Neural cell (in vitro differentiated cells): ENCODE results near the gene CEP126. TPM values are rescaled to one million over a fixed set of nuclear protein-coding genes. Genes with fewer than 3 reads are reported as not detected.

Experiments used
- H2AFZ ChIP-seq: fragments of 200-600, 300-800 bp; sonication (generic), shearing (Covaris generic); 2 replicates; pipeline ENCODE4 v1.6.0; 2014; ENCODE audit warnings: low read depth, mild to moderate bottlenecking, antibody characterized with exemption, low read length, moderate library complexity
- H3F3A ChIP-seq: fragments of 200-600 bp; shearing (Covaris generic); 2 replicates; pipeline ENCODE4 v1.6.1; 2016; ENCODE audit warnings: mild to moderate bottlenecking, moderate library complexity, mixed read lengths, antibody characterized with exemption, low read length; ENCODE audit not compliant: insufficient read depth, poor library complexity, severe bottlenecking
- H3K27ac ChIP-seq: fragments of 200-600, 300-800 bp; sonication (generic), shearing (Covaris generic); 2 replicates; pipeline ENCODE4 v1.5.1; 2014; ENCODE audit warnings: mild to moderate bottlenecking, low read length, moderate library complexity
- H3K27me3 ChIP-seq: fragments of 300-800, 200-600 bp; sonication (generic), shearing (Covaris generic); 2 replicates; pipeline ENCODE4 v1.6.0; 2014; ENCODE audit warnings: mild to moderate bottlenecking, low read depth, low read length, moderate library complexity; ENCODE audit not compliant: insufficient read depth
- H3K36me3 ChIP-seq: fragments of 300-800, 200-600 bp; sonication (generic), shearing (Covaris generic); 2 replicates; pipeline ENCODE4 v1.5.1; 2014; ENCODE audit warnings: mild to moderate bottlenecking, antibody characterized with exemption, low read length, moderate library complexity; ENCODE audit not compliant: insufficient read depth
- H3K4me2 ChIP-seq: fragments of 300-800, 200-600 bp; sonication (generic), shearing (Covaris generic); 2 replicates; pipeline ENCODE4 v1.6.0; 2014; ENCODE audit warnings: mild to moderate bottlenecking, low read length
- H3K4me3 ChIP-seq: fragments of 300-800, 200-600 bp; sonication (generic), shearing (Covaris generic); 2 replicates; pipeline ENCODE4 v1.5.1; 2014; ENCODE audit warnings: mild to moderate bottlenecking, low read length, moderate library complexity
- H3K79me2 ChIP-seq: fragments of 200-600 bp; shearing (Covaris generic); replicated peaks from 2 replicates; pipeline ENCODE4 v1.6.0; 2014; ENCODE audit warnings: mild to moderate bottlenecking, low read length, moderate library complexity; ENCODE audit not compliant: insufficient read depth
- H3K9ac ChIP-seq: fragments of 300-800, 200-600 bp; sonication (generic), shearing (Covaris generic); 2 replicates; pipeline ENCODE4 v1.6.1; 2016; ENCODE audit warnings: mild to moderate bottlenecking, low read length, mixed read lengths
- H3K9me2 ChIP-seq: fragments of 200-600 bp; shearing (Covaris generic); 2 replicates; pipeline ENCODE4 v1.6.1; 2016; ENCODE audit warnings: mild to moderate bottlenecking, low read length, mixed read lengths; ENCODE audit not compliant: insufficient read depth
- H3K9me3 ChIP-seq: fragments of 200-600, 300-800 bp; sonication (generic), shearing (Covaris generic); 2 replicates; pipeline ENCODE4 v1.6.1; 2016; ENCODE audit warnings: mild to moderate bottlenecking, mixed run types, low read length, moderate library complexity, mixed read lengths
- H4K20me1 ChIP-seq: fragments of 200-600 bp; shearing (Covaris generic); 2 replicates; pipeline ENCODE4 v1.6.1; 2016; ENCODE audit warnings: mild to moderate bottlenecking, mixed run types; ENCODE audit not compliant: insufficient read depth
- CTCF ChIP-seq: fragments of 450-650 bp; IDR thresholded peaks from 2 replicates; pipeline ENCODE4 v1.5.1; 2014; ENCODE audit warnings: antibody characterized with exemption, mild to moderate bottlenecking, moderate library complexity; ENCODE audit not compliant: poor library complexity, severe bottlenecking
- EP300 ChIP-seq: fragments of 450-650 bp; conservative IDR thresholded peaks from 2 replicates; pipeline ENCODE4 v1.6.1; 2014; ENCODE audit warnings: antibody characterized with exemption, mild to moderate bottlenecking, moderate library complexity; ENCODE audit not compliant: poor library complexity, severe bottlenecking
- EZH2 ChIP-seq: fragments of 200-600, 300-800 bp; shearing (Covaris generic), sonication (generic); IDR thresholded peaks from 2 replicates; pipeline ENCODE4 v1.6.1; 2014; ENCODE audit warnings: antibody characterized with exemption, low read length, borderline replicate concordance, mild to moderate bottlenecking; ENCODE audit not compliant: insufficient read depth, poor library complexity, severe bottlenecking
- MXI1 ChIP-seq: fragments of 450-650 bp; conservative IDR thresholded peaks from 2 replicates; pipeline ENCODE4 v1.6.1; 2014; ENCODE audit warnings: antibody characterized with exemption, mild to moderate bottlenecking; ENCODE audit not compliant: poor library complexity, severe bottlenecking
- POLR2AphosphoS5 ChIP-seq: IDR thresholded peaks from 2 replicates; pipeline ENCODE4 v1.6.1; 2012
- RAD21 ChIP-seq: fragments of 450-650 bp; conservative IDR thresholded peaks from 2 replicates; pipeline ENCODE4 v1.6.1; 2014; ENCODE audit warnings: antibody characterized with exemption, mild to moderate bottlenecking, moderate library complexity
- REST ChIP-seq: IDR thresholded peaks from 2 replicates; pipeline ENCODE4 v1.6.1; 2012; ENCODE audit warnings: borderline replicate concordance
- SMC3 ChIP-seq: fragments of 450-650 bp; conservative IDR thresholded peaks from 2 replicates; pipeline ENCODE4 v1.6.1; 2014; ENCODE audit warnings: antibody characterized with exemption, mild to moderate bottlenecking, moderate library complexity; ENCODE audit not compliant: poor library complexity
- TAF1 ChIP-seq: IDR thresholded peaks from 2 replicates; pipeline ENCODE4 v1.6.1; 2012; ENCODE audit warnings: low read depth
- polyA plus RNA-seq: library from polyadenylated mRNA; depleted of rRNA; stranded (reverse); fragments of >200 nt; gene quantifications from 2 replicates; pipeline ENCODE4 v1.2.3, GENCODE V29; 2014

Gene CEP126
- polyA plus RNA-seq, 1 donor from 2014 or later: 1.8 TPM

GRCh38 chr11:101914341-101914737 lies 471 bp upstream of the CEP126 start:
- Histone ChIP-seq H3K36me3 (no peaks in the 10 kb centered on the region), H3K9me3 (no peaks in the 10 kb centered on the region), H3K4me2 (peak overlapping the region; percentile 53), H3K27me3 (no peaks in the 10 kb centered on the region), H2AFZ (peak overlapping the region; percentile 25), H3K9me2 (no peaks in the 10 kb centered on the region), H4K20me1 (no peaks in the 10 kb centered on the region), H3K9ac (peak overlapping the region; percentile 69), H3F3A (no peaks in the 10 kb centered on the region), H3K79me2 (no peaks in the 10 kb centered on the region), H3K27ac (peak overlapping the region; percentile 54), H3K4me3 (peak overlapping the region; percentile 81)
- TF ChIP-seq MXI1 (no peak), POLR2AphosphoS5 (no peak), SMC3 (no peak), TAF1 (no peak), EZH2 (no peak), CTCF (no peak), RAD21 (no peak), REST (no peak), EP300 (no peak)

- Histone ChIP-seq H3K79me2 (no peaks in the 10 kb centered on the region), H3K27ac (no peak overlapping the region), H3K36me3 (no peaks in the 10 kb centered on the region), H3K9ac (peak overlapping the region; percentile 69), H3F3A (no peaks in the 10 kb centered on the region), H3K4me3 (peak overlapping the region; percentile 81), H3K9me2 (no peaks in the 10 kb centered on the region), H3K4me2 (peak overlapping the region; percentile 49), H3K9me3 (no peaks in the 10 kb centered on the region), H3K27me3 (no peaks in the 10 kb centered on the region), H2AFZ (no peak overlapping the region), H4K20me1 (no peaks in the 10 kb centered on the region)
- TF ChIP-seq EZH2: no peak
- TF ChIP-seq SMC3: no peak
- TF ChIP-seq REST: no peak
- no peak for TF ChIP-seq TAF1
- no peak for TF ChIP-seq CTCF
- TF ChIP-seq RAD21: no peak
- TF ChIP-seq POLR2AphosphoS5: no peak
- TF ChIP-seq MXI1: no peak
- TF ChIP-seq EP300: no peak
Observed at GRCh38 chr11:101915791-101916291, 1.0 kb downstream of the CEP126 start.
